GM19193 (cell line): ENCODE results near the gene ICA1.

Experiments
- POLR2A ChIP-seq: IDR thresholded peaks from 4 replicates; pipeline ENCODE4 v1.6.1; 2011; ENCODE audit not compliant: insufficient read depth, insufficient read length; ENCODE audit errors: extremely low read depth

ICA1 gene

GRCh38 chr7:8165150-8165549, 96.8 kb downstream of the ICA1 start:
- no peak for TF ChIP-seq POLR2A

- no peak for TF ChIP-seq POLR2A
Observed at GRCh38 chr7:8162181-8162580, 99.8 kb downstream of the ICA1 start.

- TF ChIP-seq POLR2A = no peak
Observed at GRCh38 chr7:8161364-8161828, 100.6 kb downstream of the ICA1 start.

GRCh38 chr7:8160779-8161345, 101.1 kb downstream of the ICA1 start:
- no peak for TF ChIP-seq POLR2A

GRCh38 chr7:8160250-8160649, 101.7 kb downstream of the ICA1 start:
- TF ChIP-seq POLR2A = no peak

- no peak for TF ChIP-seq POLR2A
Observed at GRCh38 chr7:8159595-8159994, 102.4 kb downstream of the ICA1 start.

GRCh38 chr7:8157296-8157695, 104.7 kb downstream of the ICA1 start:
- no peak for TF ChIP-seq POLR2A

GRCh38 chr7:8155836-8156235, 106.1 kb downstream of the ICA1 start:
- no peak for TF ChIP-seq POLR2A

- no peak for TF ChIP-seq POLR2A
Observed at GRCh38 chr7:8154272-8154671, 107.7 kb downstream of the ICA1 start.

GRCh38 chr7:8152489-8153192, 109.3 kb downstream of the ICA1 start:
- TF ChIP-seq POLR2A = no peak

GRCh38 chr7:8151161-8151725, 110.7 kb downstream of the ICA1 start:
- no peak for TF ChIP-seq POLR2A

GRCh38 chr7:8149222-8149621, 112.7 kb downstream of the ICA1 start:
- no peak for TF ChIP-seq POLR2A

GRCh38 chr7:8147760-8148463, 114.1 kb downstream of the ICA1 start:
- TF ChIP-seq POLR2A = no peak

- no peak for TF ChIP-seq POLR2A
Observed at GRCh38 chr7:8146788-8147413, 115.1 kb downstream of the ICA1 start.
